Stimulated activated CD8-positive, alpha-beta memory T cell treated with anti-CD3 and anti-CD28 coated beads, Interleukin-12 subunit alpha, Interleukin-12 subunit beta, amount 100 ng/mL, for 1 hour (primary cell): ENCODE data around the gene OR5AC2.

Experiments used
- DNase-seq: peaks from one replicate; pipeline ENCODE4 v3.0.0-alpha.2; 2020; ENCODE audit warnings: low read depth

The OR5AC2 gene

GRCh38 chr3:98086873-98087272, at the start of gene OR5AC2:
Gene OR5AC2 (plus strand): TSS chr3:98087173. CDS start chr3:98087173, 0 bp downstream.
- no peak for DNase-seq

- DNase-seq: no peak
These were observed 48.7 kb upstream of the OR5AC2 start for GRCh38 chr3:98038286-98038685.

GRCh38 chr3:98038876-98039275, 48.1 kb upstream of the OR5AC2 start:
- DNase-seq: no peak

GRCh38 chr3:98039322-98040024, 47.5 kb upstream of the OR5AC2 start:
- DNase-seq: peak; percentile 40

GRCh38 chr3:98041350-98041749, 45.6 kb upstream of the OR5AC2 start:
- DNase-seq: no peak

- no peak for DNase-seq
These were observed 38.4 kb upstream of the OR5AC2 start for GRCh38 chr3:98048586-98048985.

GRCh38 chr3:98049271-98049670, 37.7 kb upstream of the OR5AC2 start:
- no peak for DNase-seq

- DNase-seq: no peak
These were observed 30.9 kb upstream of the OR5AC2 start for GRCh38 chr3:98056035-98056434.

- no peak for DNase-seq
These were observed 29.3 kb upstream of the OR5AC2 start for GRCh38 chr3:98057631-98058030.

- DNase-seq: no peak
These were observed 28.6 kb upstream of the OR5AC2 start for GRCh38 chr3:98058244-98058960.

GRCh38 chr3:98068824-98069223, 18.1 kb upstream of the OR5AC2 start:
- DNase-seq: no peak

- DNase-seq: no peak
These were observed 16.1 kb upstream of the OR5AC2 start for GRCh38 chr3:98070840-98071239.

GRCh38 chr3:98073486-98073885, 13.5 kb upstream of the OR5AC2 start:
- no peak for DNase-seq

- DNase-seq: no peak
These were observed 8.9 kb downstream of the OR5AC2 start for GRCh38 chr3:98095882-98096281.

GRCh38 chr3:98099848-98100247, 12.9 kb downstream of the OR5AC2 start:
- no peak for DNase-seq

- DNase-seq: no peak
These were observed 21.2 kb downstream of the OR5AC2 start for GRCh38 chr3:98108162-98108561.

- no peak for DNase-seq
These were observed 23.0 kb downstream of the OR5AC2 start for GRCh38 chr3:98109807-98110549.

- DNase-seq: no peak
These were observed 23.6 kb downstream of the OR5AC2 start for GRCh38 chr3:98110550-98110908.

GRCh38 chr3:98114264-98114663, 27.3 kb downstream of the OR5AC2 start:
- DNase-seq: no peak

- DNase-seq: no peak
These were observed 28.7 kb downstream of the OR5AC2 start for GRCh38 chr3:98115717-98116116.

- no peak for DNase-seq
These were observed 43.4 kb downstream of the OR5AC2 start, which contains the start of gene OR5H1 for GRCh38 chr3:98130421-98130820. Gene OR5H1 (plus strand): TSS chr3:98130721. CDS start chr3:98132698, 1,977 bp downstream.

GRCh38 chr3:98136631-98137030, 49.7 kb downstream of the OR5AC2 start:
- no peak for DNase-seq
